ENCODE results near the gene SPON2. TPM values are rescaled to one million over a fixed set of nuclear protein-coding genes. Genes with fewer than 3 reads are reported as not detected.

The SPON2 gene
- total RNA-seq, 1 donor from 2014 or later = 141 TPM

- DNase-seq (ENCODE audit: low read depth) = peak; percentile 93
These were observed 781 bp upstream of the SPON2 start for GRCh38 chr4:1172971-1173757.

- no peak for DNase-seq (ENCODE audit: low read depth)
These were observed 814 bp downstream of the SPON2 start for GRCh38 chr4:1171311-1172227.

- no peak for DNase-seq (ENCODE audit: low read depth)
These were observed 1.4 kb downstream of the SPON2 start for GRCh38 chr4:1170976-1171310.

- no peak for DNase-seq (ENCODE audit: low read depth)
These were observed 2.0 kb downstream of the SPON2 start for GRCh38 chr4:1170156-1170975.

GRCh38 chr4:1169691-1170096 is 2.7 kb downstream of the SPON2 start:
- no peak for DNase-seq (ENCODE audit: low read depth)

- no peak for DNase-seq (ENCODE audit: low read depth)
These were observed 3.2 kb downstream of the SPON2 start for GRCh38 chr4:1169171-1169671.

GRCh38 chr4:1168191-1169101 is 3.9 kb downstream of the SPON2 start:
- DNase-seq (ENCODE audit: low read depth) = no peak

GRCh38 chr4:1167244-1167949 is 5.0 kb downstream of the SPON2 start:
- DNase-seq (ENCODE audit: low read depth) = peak; percentile 41

- no peak for DNase-seq (ENCODE audit: low read depth)
These were observed 5.7 kb downstream of the SPON2 start for GRCh38 chr4:1166509-1167243.

GRCh38 chr4:1164956-1165545 is 7.3 kb downstream of the SPON2 start:
- DNase-seq (ENCODE audit: low read depth) = no peak

- no peak for DNase-seq (ENCODE audit: low read depth)
These were observed 7.9 kb downstream of the SPON2 start for GRCh38 chr4:1164444-1164843.

GRCh38 chr4:1164040-1164439 is 8.3 kb downstream of the SPON2 start:
- DNase-seq (ENCODE audit: low read depth) = no peak

GRCh38 chr4:1160351-1160750 is 12.0 kb downstream of the SPON2 start:
- no peak for DNase-seq (ENCODE audit: low read depth)

GRCh38 chr4:1156069-1156468 is 16.3 kb downstream of the SPON2 start:
- DNase-seq (ENCODE audit: low read depth) = no peak

- no peak for DNase-seq (ENCODE audit: low read depth)
These were observed 17.1 kb downstream of the SPON2 start for GRCh38 chr4:1155314-1155713.

GRCh38 chr4:1154523-1155182 is 17.7 kb downstream of the SPON2 start:
- DNase-seq (ENCODE audit: low read depth) = peak; percentile 29

GRCh38 chr4:1154126-1154522 is 18.3 kb downstream of the SPON2 start:
- no peak for DNase-seq (ENCODE audit: low read depth)

GRCh38 chr4:1153567-1154090 is 18.8 kb downstream of the SPON2 start:
- DNase-seq (ENCODE audit: low read depth) = no peak

Data from renal cortical epithelial cell (primary cell).